Subcutaneous adipose tissue (tissue), 4 donors: Measurements from ENCODE around the gene TMPRSS11A. TPM values are rescaled to one million over a fixed set of nuclear protein-coding genes. Genes with fewer than 3 reads are reported as not detected.

ENCODE experiments used
- CTCF ChIP-seq: fragments of 450-650 bp; IDR thresholded peaks from one replicate; pipeline ENCODE4 v1.5.1; 2016; ENCODE audit warnings: low read depth, mild to moderate bottlenecking, control low read depth, antibody characterized with exemption, moderate library complexity
- total RNA-seq, 4 donors: library from RNA; depleted of rRNA; stranded (reverse); fragments of >200 nt; gene quantifications; one replicate each; pipeline ENCODE4 v1.1.0, GENCODE V29; 2016

TMPRSS11A gene
- total RNA-seq, 4 donors from 2014 or later: not detected

DNA sequence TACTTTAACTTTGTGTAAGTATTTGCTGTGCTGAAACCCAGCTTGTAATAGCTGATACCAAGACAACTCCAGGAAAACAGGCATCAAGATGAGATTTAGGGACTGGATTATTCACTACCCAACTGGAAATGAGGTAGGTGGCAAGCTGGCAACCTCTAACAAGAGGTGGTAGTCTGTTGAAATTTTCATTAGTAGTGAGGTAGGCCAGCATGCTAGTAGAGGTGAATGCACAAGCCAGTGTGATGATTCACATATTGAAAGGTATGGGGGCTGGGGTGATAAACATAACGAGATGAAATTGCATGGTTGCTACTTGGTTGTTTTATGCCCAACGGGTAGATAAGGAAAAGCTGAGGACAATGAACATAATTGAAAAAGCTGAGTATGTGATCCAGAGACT is 71.0 kb downstream of the TMPRSS11A start:
- TF ChIP-seq CTCF: no peak

GRCh38 chr4:67891645-67892044 is 71.6 kb downstream of the TMPRSS11A start:
- no peak for TF ChIP-seq CTCF

DNA sequence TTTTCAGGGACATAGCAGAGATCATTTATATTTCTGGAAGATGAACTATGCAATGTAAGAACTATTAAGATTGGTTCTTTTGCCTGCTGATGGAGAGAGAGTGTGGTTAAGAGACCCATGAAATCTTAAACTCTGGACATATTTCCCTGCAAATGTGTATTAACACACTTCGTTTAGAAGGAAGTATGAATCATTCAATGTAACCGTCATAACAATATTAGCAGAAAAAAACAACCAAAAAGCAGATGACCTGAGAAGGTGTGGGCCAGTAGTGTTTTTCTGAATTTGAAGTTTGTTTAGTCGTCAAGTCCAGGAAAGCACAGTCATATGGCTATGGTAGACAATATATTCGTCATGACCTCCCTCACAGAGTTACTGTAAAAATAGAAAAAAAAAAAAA is 77.0 kb downstream of the TMPRSS11A start:
- TF ChIP-seq CTCF: no peak

DNA sequence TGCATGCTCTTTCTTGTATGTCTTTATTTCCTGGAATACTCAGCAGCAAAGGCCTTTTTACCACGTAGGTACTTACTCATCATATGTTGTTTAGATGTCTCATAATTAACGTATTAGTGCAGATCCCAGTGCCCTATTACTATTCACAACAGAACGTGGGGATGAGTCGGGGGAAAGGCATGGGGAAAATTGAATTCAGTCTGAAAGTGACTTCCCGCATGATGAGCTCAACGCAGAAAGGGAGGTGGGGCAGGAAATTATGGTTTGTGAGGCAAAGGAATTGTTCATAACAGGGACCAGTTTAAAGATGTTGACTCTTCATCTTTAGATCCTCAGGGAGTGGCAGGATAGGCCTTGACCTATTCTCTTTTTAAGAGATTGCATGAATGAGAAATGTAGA is 77.5 kb downstream of the TMPRSS11A start:
- TF ChIP-seq CTCF: no peak

- no peak for TF ChIP-seq CTCF
Measured at GRCh38 chr4:67884701-67885100, 78.6 kb downstream of the TMPRSS11A start.

DNA sequence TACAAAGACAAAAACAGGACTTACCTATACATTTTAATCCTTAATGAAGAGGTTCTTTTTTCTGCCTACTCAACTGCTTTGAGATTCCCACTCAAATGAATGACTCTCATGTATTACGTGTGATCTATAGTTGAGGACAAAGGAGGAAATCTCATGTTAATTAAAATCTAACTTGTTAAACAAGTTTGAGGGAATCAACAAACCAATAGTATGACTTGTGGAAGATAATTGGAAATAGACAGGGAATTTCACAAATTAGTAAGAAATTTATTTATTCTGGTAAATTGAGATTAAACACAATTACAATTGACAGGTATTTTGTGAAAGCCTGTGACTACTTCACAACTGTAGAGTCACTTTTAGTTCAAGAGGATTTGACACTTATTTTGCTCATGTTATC is 79.4 kb downstream of the TMPRSS11A start, which contains the start of gene TMPRSS11D:
Gene TMPRSS11D (minus strand): TSS at position 101 of the 400 bp plus-strand sequence. CDS start 69 bp downstream, at position 32.
- TF ChIP-seq CTCF: no peak

DNA sequence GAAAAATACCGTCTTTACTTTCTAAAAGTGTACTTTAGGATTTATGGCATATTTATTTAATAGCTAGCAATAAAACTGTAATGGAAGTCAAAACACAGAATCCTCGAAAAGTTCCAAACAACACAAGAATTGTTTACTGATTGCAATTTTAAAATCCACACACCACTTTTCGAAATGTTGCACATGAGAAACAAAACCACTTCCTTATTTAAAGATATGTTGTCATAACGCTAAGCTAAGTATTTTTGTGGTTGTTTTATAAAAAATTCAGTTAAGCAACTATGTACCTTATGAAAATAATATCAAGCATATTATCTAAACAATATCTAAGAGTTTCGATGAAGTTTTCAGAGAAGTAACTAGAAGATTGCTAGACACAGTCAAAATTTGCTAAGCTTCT is 79.8 kb downstream of the TMPRSS11A start:
- no peak for TF ChIP-seq CTCF
